Brain microvascular endothelial cell (primary cell): ENCODE results near the gene NFKBIA.

ENCODE experiments used
- DNase-seq: peaks from one replicate; pipeline ENCODE4 v3.0.0-alpha.2; 2020
- H3K27ac ChIP-seq: fragments of 250-450 bp; sonication (Bioruptor Pico); 2 replicates; pipeline ENCODE4 v1.5.1; 2020; ENCODE audit warnings: mild to moderate bottlenecking, moderate library complexity
- H3K27me3 ChIP-seq: fragments of 250-450 bp; sonication (Bioruptor Pico); replicated peaks from 2 replicates; pipeline ENCODE4 v1.5.1; 2020; ENCODE audit warnings: mild to moderate bottlenecking
- H3K36me3 ChIP-seq: fragments of 250-450 bp; sonication (Bioruptor Pico); replicated peaks from 2 replicates; pipeline ENCODE4 v1.5.1; 2020; ENCODE audit warnings: mild to moderate bottlenecking
- H3K4me3 ChIP-seq: 2 replicates; pipeline ENCODE4 v1.5.1; 2011; ENCODE audit warnings: low read depth, mild to moderate bottlenecking, control low read depth, low read length, moderate library complexity
- CTCF ChIP-seq: IDR thresholded peaks from 2 replicates; pipeline ENCODE4 v1.5.1; 2011; ENCODE audit warnings: low read depth, mild to moderate bottlenecking, moderate library complexity, low read length, control low read depth, inconsistent platforms; ENCODE audit errors: missing control alignments
- in situ Hi-C: cut with HindIII; loops from 2 replicates; pipeline ENCODE4 v1.10.0; 2017; ENCODE audit warnings: low sequenced_read_pairs, low pct_ligation_motif_present

NFKBIA gene

GRCh38 chr14:35403603-35404448, 723 bp downstream of the NFKBIA start:
- in situ Hi-C loops: loop anchor here (25.0 kb wide), 1 partner anchor 317 kb away; no protein-coding TSS in a partner anchor
- Histone ChIP-seq H3K27me3 (no peaks in the 10 kb centered on the region), H3K4me3 (peak overlapping the region; percentile 88), H3K36me3 (peaks cover 37% of the 10 kb centered on the region), H3K27ac (peak overlapping the region; percentile 98)
- peak; percentile 93 for DNase-seq
- no peak for TF ChIP-seq CTCF

DNA sequence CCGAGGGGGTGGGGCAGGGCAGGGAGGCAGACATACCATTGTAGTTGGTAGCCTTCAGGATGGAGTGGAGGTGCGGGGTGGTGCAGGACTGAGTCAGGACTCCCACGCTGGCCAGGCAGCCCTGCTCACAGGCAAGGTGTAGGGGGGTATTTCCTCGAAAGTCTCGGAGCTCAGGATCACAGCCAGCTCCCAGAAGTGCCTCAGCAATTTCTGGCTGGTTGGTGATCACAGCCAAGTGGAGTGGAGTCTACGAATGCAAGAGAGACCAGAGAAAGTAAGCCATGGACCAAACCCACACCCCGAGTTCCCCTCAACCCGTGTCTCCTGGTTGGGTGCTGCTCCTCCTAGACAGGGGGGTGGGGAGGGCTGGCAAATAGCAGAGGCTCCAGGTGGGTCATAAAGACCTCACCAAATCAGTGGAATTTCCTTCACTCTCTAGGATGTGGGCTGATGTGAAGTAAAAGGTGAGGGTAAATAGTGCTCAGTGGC, 1.4 kb downstream of the NFKBIA start:
- in situ Hi-C loops: loop anchor here (25.0 kb wide), 1 partner anchor 316 kb away; no protein-coding TSS in a partner anchor
- Histone ChIP-seq H3K36me3 (peaks cover 37% of the 10 kb centered on the region), H3K27ac (peak overlapping the region; percentile 75), H3K4me3 (peak overlapping the region; percentile 63), H3K27me3 (no peaks in the 10 kb centered on the region)
- TF ChIP-seq CTCF: no peak
- DNase-seq: no peak

GRCh38 chr14:35402323-35403113, 2.0 kb downstream of the NFKBIA start:
- peak overlapping the region; percentile 63 for H3K4me3 ChIP-seq
- DNase-seq: no peak
- H3K27me3 ChIP-seq: no peaks in the 10 kb centered on the region
- no peak for TF ChIP-seq CTCF
- H3K36me3 ChIP-seq: peaks cover 37% of the 10 kb centered on the region
- peak overlapping the region; percentile 75 for H3K27ac ChIP-seq
- in situ Hi-C loops: loop anchor here (25.0 kb wide), 1 partner anchor 315 kb away; no protein-coding TSS in a partner anchor

DNA sequence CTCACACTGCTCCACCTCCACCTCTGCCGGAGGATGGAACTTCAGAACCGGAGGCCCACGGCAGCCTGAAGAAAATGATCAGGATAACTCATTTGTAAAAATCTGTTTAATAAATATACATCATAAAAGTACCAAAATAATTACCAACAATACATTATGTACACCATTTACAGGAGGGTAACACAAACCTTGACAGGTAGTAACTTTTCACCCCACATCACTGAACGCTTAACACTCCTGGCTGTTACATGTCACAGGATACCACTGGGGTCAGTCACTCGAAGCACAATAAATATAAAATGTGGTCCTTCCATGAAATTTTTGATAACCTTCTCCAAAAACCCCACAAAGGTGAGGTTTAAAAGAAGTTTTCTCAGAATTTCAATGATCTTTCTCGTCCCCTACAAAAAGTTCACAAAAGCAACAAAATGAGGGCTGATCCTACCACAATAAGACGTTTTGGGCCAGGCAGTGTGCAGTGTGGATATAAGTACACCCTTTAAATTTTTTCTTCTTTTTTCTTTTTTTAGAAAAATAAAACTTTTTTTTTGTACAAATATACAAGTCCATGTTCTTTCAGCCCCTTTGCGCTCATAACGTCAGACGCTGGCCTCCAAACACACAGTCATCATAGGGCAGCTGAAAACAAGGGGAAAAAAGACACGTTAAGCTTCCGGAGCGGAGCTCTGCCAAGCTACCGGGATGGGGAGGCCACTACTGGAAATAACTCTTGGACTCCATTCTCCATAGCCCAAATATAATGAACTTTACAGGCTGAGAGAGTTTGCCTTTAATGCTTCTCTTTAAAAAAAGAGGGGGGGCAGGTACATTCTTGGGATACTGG, 2.9 kb downstream of the NFKBIA start:
- H3K4me3 ChIP-seq: peak overlapping the region; percentile 63
- H3K36me3 ChIP-seq: peaks cover 37% of the 10 kb centered on the region
- H3K27me3 ChIP-seq: no peaks in the 10 kb centered on the region
- no peak for DNase-seq
- no peak overlapping the region for H3K27ac ChIP-seq
- no peak for TF ChIP-seq CTCF
- in situ Hi-C loops: loop anchor here (25.0 kb wide), 1 partner anchor 314 kb away; no protein-coding TSS in a partner anchor

GRCh38 chr14:35400648-35401421, 3.7 kb downstream of the NFKBIA start:
- H3K36me3 ChIP-seq: peaks cover 37% of the 10 kb centered on the region
- TF ChIP-seq CTCF: no peak
- H3K4me3 ChIP-seq: no peak overlapping the region
- no peak overlapping the region for H3K27ac ChIP-seq
- H3K27me3 ChIP-seq: no peaks in the 10 kb centered on the region
- in situ Hi-C loops: loop anchor here (25.0 kb wide), 1 partner anchor 314 kb away; no protein-coding TSS in a partner anchor
- DNase-seq: no peak
